ENCODE data around the gene MC5R. TPM values are rescaled to one million over a fixed set of nuclear protein-coding genes. Genes with fewer than 3 reads are reported as not detected.

Gene MC5R
- total RNA-seq, 2 donors from 2014 or later = not detected

DNA sequence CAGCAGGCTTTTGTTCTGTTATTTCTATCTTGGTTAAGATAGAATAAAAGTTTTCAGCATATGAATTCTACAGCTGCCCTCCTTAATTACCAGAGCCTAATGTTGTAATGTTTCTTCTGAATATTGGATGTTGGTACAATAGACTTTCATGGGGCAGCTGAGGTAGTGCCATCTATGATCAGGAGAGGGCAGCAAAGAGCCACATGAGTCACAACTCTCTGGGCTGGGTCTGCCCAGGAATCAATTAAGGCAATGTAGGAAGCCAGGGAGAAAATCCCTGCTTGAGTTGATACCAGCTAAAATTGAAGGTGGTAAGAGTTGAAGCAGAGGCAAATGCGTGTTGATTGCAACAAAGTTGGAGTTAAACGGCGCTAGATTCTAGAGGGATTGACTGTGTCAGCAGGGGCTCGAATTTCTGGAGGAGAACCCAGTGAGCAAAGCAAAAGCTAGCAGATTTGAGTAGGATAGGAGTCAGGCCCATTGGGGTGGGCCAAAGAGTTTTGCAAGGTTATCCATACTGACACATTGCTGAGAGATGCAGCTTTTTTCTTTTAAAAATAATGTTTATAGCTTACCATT is 10.6 kb upstream of the MC5R start:
- Histone ChIP-seq H3K4me3 (no peak overlapping the region), H3K27ac (no peak overlapping the region), H3K36me3 (no peaks in the 10 kb centered on the region), H3K9me3 (no peaks in the 10 kb centered on the region), H3K27me3 (no peaks in the 10 kb centered on the region), H3K9ac (ENCODE audit: low read depth in 2 of 2, low read length in 2 of 2) (no peak overlapping the region), H3K4me1 (no peaks in the 10 kb centered on the region)
- DNase-seq = peak; percentile 77
- intact Hi-C loops (cut with DNase I) = no loop called here
- TF ChIP-seq, protein P1, sequence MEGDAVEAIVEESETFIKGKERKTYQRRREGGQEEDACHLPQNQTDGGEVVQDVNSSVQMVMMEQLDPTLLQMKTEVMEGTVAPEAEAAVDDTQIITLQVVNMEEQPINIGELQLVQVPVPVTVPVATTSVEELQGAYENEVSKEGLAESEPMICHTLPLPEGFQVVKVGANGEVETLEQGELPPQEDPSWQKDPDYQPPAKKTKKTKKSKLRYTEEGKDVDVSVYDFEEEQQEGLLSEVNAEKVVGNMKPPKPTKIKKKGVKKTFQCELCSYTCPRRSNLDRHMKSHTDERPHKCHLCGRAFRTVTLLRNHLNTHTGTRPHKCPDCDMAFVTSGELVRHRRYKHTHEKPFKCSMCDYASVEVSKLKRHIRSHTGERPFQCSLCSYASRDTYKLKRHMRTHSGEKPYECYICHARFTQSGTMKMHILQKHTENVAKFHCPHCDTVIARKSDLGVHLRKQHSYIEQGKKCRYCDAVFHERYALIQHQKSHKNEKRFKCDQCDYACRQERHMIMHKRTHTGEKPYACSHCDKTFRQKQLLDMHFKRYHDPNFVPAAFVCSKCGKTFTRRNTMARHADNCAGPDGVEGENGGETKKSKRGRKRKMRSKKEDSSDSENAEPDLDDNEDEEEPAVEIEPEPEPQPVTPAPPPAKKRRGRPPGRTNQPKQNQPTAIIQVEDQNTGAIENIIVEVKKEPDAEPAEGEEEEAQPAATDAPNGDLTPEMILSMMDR (IDR thresholded peaks at IDR 0.05) = peak; percentile 76

DNA sequence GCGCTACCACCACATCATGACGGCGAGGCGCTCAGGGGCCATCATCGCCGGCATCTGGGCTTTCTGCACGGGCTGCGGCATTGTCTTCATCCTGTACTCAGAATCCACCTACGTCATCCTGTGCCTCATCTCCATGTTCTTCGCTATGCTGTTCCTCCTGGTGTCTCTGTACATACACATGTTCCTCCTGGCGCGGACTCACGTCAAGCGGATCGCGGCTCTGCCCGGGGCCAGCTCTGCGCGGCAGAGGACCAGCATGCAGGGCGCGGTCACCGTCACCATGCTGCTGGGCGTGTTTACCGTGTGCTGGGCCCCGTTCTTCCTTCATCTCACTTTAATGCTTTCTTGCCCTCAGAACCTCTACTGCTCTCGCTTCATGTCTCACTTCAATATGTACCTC is 2.3 kb downstream of the MC5R start:
- DNase-seq = no peak
- no peaks in the 10 kb centered on the region for H3K27me3 ChIP-seq
- H3K9ac ChIP-seq (ENCODE audit: low read depth in 2 of 2, low read length in 2 of 2) = no peak overlapping the region
- no peak overlapping the region for H3K4me3 ChIP-seq
- H3K4me1 ChIP-seq = no peaks in the 10 kb centered on the region
- no peaks in the 10 kb centered on the region for H3K36me3 ChIP-seq
- TF ChIP-seq, protein P1 (IDR thresholded peaks at IDR 0.05) = no peak
- H3K9me3 ChIP-seq = no peaks in the 10 kb centered on the region
- H3K27ac ChIP-seq = no peak overlapping the region
- intact Hi-C loops (cut with DNase I) = loop anchor here (5.0 kb wide), 1 partner anchor 261 kb away; no protein-coding TSS in a partner anchor

DNA sequence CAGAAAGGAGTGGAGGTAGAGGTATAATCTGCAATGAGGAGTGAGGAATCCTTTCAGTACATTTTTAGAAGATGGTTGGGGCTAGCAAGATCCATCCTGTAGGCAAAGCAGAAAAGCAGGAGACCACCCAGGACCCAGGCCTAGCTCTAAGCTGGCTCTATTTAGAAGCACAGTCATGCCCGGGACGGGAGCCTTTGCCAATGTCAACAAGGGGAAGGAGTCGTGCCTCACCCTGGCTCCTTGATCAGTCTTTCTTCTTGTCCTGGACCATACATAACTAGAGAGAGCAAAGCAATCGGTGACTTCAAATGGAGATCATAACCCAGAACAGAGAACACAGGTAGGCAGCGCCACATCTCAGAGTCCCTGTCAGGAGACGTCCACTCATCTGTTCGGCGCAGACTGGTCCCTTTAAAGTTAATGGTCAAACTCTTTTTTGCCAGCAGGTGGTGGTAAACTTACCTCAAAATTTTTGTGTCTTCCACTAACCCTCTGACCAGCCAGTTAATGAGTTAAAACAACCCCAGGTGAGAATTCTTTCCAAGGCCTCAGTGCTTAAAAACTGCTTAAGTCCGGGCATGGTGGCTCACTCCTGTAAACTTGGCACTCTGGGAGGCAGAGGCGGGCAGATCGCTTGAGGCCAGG is 8.0 kb downstream of the MC5R start:
- Histone ChIP-seq H3K9ac (ENCODE audit: low read depth in 2 of 2, low read length in 2 of 2) (no peak overlapping the region), H3K4me1 (no peaks in the 10 kb centered on the region), H3K36me3 (no peaks in the 10 kb centered on the region), H3K27me3 (no peaks in the 10 kb centered on the region), H3K9me3 (no peaks in the 10 kb centered on the region), H3K27ac (no peak overlapping the region), H3K4me3 (no peak overlapping the region)
- intact Hi-C loops (cut with DNase I) = no loop called here
- TF ChIP-seq, protein P1 (IDR thresholded peaks at IDR 0.05) = no peak
- DNase-seq = no peak

DNA sequence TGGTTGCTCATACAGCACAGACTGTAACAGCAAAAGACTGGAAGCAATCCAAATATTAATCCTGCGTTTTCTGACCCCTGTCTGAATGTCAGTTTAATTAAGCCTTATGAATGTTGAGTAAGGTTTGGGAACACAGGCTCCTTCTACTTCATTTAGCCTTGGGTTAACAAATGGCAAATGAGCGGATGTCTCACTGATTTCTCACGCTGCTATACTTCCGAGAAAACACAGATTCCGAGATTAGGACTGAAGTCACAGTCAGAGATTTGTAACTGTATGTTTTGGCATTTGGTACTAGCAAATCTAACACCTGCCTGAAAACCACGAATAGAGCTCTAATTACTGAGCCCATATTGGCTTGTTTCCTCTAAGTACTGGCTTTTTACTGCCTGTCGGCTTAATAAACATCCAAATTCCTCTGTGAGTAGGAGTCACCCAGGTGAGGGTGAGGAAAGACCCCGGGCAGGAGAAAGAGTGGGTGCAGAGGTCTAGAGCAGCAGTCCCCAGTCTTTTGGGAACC is 10.6 kb downstream of the MC5R start:
- no peak overlapping the region for H3K4me3 ChIP-seq
- H3K27ac ChIP-seq = no peak overlapping the region
- intact Hi-C loops (cut with DNase I) = no loop called here
- TF ChIP-seq, protein P1 (IDR thresholded peaks at IDR 0.05) = no peak
- H3K27me3 ChIP-seq = no peaks in the 10 kb centered on the region
- no peak for DNase-seq
- no peak overlapping the region for H3K9ac ChIP-seq (ENCODE audit: low read depth in 2 of 2, low read length in 2 of 2)
- H3K36me3 ChIP-seq = no peaks in the 10 kb centered on the region
- no peaks in the 10 kb centered on the region for H3K4me1 ChIP-seq
- no peaks in the 10 kb centered on the region for H3K9me3 ChIP-seq

DNA sequence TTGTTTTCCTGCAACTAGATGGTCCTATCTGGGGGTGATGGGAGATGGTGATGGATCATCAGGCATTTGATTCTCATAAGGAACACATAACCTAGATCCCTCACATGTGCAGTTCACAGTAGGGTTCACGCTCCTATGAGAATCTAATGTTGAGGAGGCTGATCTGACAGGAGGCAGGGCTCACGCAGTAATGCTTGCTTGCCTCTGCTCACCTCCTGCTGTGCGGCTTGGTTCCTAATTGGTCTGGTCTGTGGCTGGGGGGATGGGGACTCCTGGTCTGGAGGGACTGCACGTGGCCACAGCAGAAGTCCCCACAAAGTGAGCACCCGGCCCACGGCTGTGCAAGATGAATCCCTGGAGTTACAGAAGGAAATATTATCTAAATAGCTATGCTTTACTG is 11.3 kb downstream of the MC5R start:
- no peak overlapping the region for H3K27ac ChIP-seq
- no peaks in the 10 kb centered on the region for H3K36me3 ChIP-seq
- H3K4me3 ChIP-seq = no peak overlapping the region
- TF ChIP-seq, protein P1 (IDR thresholded peaks at IDR 0.05) = no peak
- no peak for DNase-seq
- no peaks in the 10 kb centered on the region for H3K9me3 ChIP-seq
- intact Hi-C loops (cut with DNase I) = no loop called here
- no peaks in the 10 kb centered on the region for H3K27me3 ChIP-seq
- H3K4me1 ChIP-seq = no peaks in the 10 kb centered on the region
- no peak overlapping the region for H3K9ac ChIP-seq (ENCODE audit: low read depth in 2 of 2, low read length in 2 of 2)
